Measurements from ENCODE around the gene DEFB121.

DNA sequence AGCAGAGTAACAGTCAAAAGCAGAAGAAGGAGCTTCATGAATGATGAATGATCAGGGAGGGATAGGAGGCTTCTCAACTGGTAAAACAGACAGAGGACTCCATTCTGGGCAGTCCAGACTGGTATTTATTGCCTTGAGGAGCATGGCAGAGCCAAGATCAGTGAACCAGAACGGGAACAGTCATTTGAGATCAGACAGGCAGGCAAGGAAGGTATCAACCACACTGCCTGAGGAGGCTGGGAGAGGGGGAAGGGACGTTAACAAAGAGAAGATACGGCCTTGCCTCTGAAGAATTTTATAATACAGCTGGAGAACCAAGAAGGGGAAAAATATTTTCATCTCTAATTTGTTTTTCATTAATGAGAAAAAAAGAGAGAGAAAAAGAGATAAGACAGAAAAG is at the start of gene DEFB121:
- TF ChIP-seq, protein P1, sequence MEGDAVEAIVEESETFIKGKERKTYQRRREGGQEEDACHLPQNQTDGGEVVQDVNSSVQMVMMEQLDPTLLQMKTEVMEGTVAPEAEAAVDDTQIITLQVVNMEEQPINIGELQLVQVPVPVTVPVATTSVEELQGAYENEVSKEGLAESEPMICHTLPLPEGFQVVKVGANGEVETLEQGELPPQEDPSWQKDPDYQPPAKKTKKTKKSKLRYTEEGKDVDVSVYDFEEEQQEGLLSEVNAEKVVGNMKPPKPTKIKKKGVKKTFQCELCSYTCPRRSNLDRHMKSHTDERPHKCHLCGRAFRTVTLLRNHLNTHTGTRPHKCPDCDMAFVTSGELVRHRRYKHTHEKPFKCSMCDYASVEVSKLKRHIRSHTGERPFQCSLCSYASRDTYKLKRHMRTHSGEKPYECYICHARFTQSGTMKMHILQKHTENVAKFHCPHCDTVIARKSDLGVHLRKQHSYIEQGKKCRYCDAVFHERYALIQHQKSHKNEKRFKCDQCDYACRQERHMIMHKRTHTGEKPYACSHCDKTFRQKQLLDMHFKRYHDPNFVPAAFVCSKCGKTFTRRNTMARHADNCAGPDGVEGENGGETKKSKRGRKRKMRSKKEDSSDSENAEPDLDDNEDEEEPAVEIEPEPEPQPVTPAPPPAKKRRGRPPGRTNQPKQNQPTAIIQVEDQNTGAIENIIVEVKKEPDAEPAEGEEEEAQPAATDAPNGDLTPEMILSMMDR (IDR thresholded peaks at IDR 0.05; ENCODE audit: low read depth, low read length) = no peak
- TF ChIP-seq, protein P2, sequence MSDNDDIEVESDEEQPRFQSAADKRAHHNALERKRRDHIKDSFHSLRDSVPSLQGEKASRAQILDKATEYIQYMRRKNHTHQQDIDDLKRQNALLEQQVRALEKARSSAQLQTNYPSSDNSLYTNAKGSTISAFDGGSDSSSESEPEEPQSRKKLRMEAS (IDR thresholded peaks at IDR 0.05; ENCODE audit: low read depth, low read length) = no peak
